OCI-LY3 (cell line): ENCODE measurements around the gene C10orf53.

ENCODE experiments used
- H2AFZ ChIP-seq: fragments of 200-600, 300-600 bp; shearing (Covaris generic); 2 replicates; pipeline ENCODE4 v1.6.0; 2014; ENCODE audit warnings: antibody characterized with exemption, low read depth, low read length
- H3K27ac ChIP-seq: fragments of 200-600, 300-600 bp; sonication (generic); 2 replicates; pipeline ENCODE4 v1.5.1; 2014; ENCODE audit warnings: mild to moderate bottlenecking, low read length, moderate library complexity, mixed read lengths
- H3K27me3 ChIP-seq: fragments of 200-600, 300-600 bp; sonication (generic); 2 replicates; pipeline ENCODE4 v1.6.1; 2014; ENCODE audit warnings: low read depth, low read length, mixed read lengths
- H3K36me3 ChIP-seq: fragments of 200-600, 300-600 bp; sonication (generic); replicated peaks from 2 replicates; pipeline ENCODE3; 2014; ENCODE audit warnings: low read depth, low read length, mixed read lengths
- H3K4me1 ChIP-seq: fragments of 300-600, 200-600 bp; sonication (generic); 2 replicates; pipeline ENCODE4 v1.6.1; 2014; ENCODE audit warnings: low read length, mixed read lengths
- H3K4me2 ChIP-seq: fragments of 200-600, 300-600 bp; sonication (generic); 2 replicates; pipeline ENCODE4 v1.6.1; 2014; ENCODE audit warnings: low read length, mixed read lengths
- H3K4me3 ChIP-seq: fragments of 300-600, 200-600 bp; sonication (generic); 2 replicates; pipeline ENCODE4 v1.5.1; 2014; ENCODE audit warnings: antibody characterized with exemption, mild to moderate bottlenecking, low read length, moderate library complexity
- H3K79me2 ChIP-seq: fragments of 300-600, 200-600 bp; shearing (Covaris generic); 2 replicates; pipeline ENCODE4 v1.6.1; 2014; ENCODE audit warnings: mild to moderate bottlenecking, low read length, mixed read lengths
- H3K9ac ChIP-seq: fragments of 300-600, 200-600 bp; shearing (Covaris generic); 2 replicates; pipeline ENCODE4 v1.6.0; 2014; ENCODE audit warnings: mild to moderate bottlenecking, low read length, moderate library complexity
- H3K9me3 ChIP-seq: fragments of 200-600, 300-600 bp; shearing (Covaris generic); 2 replicates; pipeline ENCODE4 v1.6.1; 2014; ENCODE audit warnings: low read length, mixed read lengths; ENCODE audit not compliant: insufficient read depth
- H4K20me1 ChIP-seq: fragments of 200-600, 300-600 bp; sonication (generic); 2 replicates; pipeline ENCODE4 v1.6.1; 2016; ENCODE audit warnings: low read length, mixed read lengths; ENCODE audit not compliant: insufficient read depth
- EZH2phosphoT487 ChIP-seq: fragments of 200-600 bp; shearing (Covaris generic); IDR thresholded peaks from 2 replicates; pipeline ENCODE4 v1.6.1; 2018; ENCODE audit warnings: antibody characterized with exemption, mixed run types, low read depth
- TF ChIP-seq, protein P1 (sequence below): fragments of 200-600, 300-600 bp; sonication (generic); IDR thresholded peaks from 2 replicates; pipeline ENCODE4 v1.5.1; 2014; ENCODE audit warnings: antibody characterized with exemption, low read length, low read depth

Gene C10orf53

DNA sequence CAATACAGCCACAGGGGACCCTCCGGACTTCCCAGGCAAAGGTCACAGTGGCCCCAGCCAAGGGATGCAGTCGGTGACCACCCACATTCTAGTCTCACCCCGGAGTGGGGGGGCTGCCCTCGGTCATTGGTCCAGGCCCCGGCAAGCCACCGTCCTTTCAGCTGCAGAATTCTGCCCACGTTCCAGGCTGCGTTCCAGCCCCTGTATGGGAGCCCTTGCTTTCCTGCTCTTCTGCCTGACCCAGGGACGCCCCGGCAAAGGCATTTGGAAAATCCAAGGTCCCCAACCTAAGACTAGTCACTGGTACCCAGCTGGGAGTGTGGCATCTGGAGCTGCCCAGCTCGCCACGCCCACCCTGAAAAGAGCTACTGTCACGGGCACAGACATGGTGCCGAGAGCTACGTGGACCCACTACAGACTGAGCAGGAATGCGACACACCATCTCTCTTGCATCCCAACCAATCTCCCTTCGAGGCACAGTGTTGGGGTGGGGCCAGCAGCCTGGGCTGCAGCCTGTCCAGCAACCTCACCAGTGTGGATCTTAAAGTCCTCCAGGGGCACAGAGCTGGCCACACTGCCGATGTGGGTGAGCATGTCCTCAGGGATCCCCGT lies 64.1 kb downstream of the C10orf53 start:
- TF ChIP-seq EZH2phosphoT487: no peak
- TF ChIP-seq, protein P1, sequence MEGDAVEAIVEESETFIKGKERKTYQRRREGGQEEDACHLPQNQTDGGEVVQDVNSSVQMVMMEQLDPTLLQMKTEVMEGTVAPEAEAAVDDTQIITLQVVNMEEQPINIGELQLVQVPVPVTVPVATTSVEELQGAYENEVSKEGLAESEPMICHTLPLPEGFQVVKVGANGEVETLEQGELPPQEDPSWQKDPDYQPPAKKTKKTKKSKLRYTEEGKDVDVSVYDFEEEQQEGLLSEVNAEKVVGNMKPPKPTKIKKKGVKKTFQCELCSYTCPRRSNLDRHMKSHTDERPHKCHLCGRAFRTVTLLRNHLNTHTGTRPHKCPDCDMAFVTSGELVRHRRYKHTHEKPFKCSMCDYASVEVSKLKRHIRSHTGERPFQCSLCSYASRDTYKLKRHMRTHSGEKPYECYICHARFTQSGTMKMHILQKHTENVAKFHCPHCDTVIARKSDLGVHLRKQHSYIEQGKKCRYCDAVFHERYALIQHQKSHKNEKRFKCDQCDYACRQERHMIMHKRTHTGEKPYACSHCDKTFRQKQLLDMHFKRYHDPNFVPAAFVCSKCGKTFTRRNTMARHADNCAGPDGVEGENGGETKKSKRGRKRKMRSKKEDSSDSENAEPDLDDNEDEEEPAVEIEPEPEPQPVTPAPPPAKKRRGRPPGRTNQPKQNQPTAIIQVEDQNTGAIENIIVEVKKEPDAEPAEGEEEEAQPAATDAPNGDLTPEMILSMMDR: no peak
- H3K9me3 ChIP-seq: no peaks in the 10 kb centered on the region
- no peak overlapping the region for H3K4me2 ChIP-seq
- H3K36me3 ChIP-seq: no peaks in the 10 kb centered on the region
- no peak overlapping the region for H2AFZ ChIP-seq
- no peaks in the 10 kb centered on the region for H3K27me3 ChIP-seq
- no peaks in the 10 kb centered on the region for H3K79me2 ChIP-seq
- H3K27ac ChIP-seq: no peak overlapping the region
- H3K4me1 ChIP-seq: no peaks in the 10 kb centered on the region
- no peak overlapping the region for H3K4me3 ChIP-seq
- H4K20me1 ChIP-seq: no peaks in the 10 kb centered on the region
- no peak overlapping the region for H3K9ac ChIP-seq

DNA sequence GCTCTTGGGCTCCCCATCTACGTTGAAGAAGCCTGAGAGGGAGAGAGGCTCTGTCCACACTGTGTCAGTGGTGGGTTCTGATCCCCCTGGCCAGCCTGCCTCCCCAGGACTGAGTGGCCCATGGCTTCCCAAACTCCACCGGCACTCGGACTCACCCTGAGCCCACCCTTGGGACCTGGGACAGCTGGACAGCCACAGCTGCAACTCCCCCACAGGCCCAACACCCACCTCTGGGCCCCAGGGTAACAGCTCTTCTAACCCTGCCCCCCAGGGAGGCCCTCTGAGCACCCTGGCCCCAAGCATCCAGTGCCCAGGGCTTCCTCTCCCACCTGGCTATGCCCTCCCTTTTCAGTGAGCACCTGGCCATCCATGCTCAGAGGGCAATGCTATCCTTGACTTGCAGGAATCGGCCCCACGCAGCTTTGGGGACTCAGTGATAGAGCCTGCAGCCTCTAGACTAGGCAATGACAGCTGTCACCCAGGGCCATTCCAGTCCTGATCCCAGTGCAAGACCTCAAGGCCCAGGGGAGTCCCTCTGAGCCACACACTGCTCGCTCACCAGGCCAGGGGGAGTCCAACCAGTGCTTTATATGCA lies 64.7 kb downstream of the C10orf53 start:
- TF ChIP-seq, protein P1: no peak
- no peaks in the 10 kb centered on the region for H3K36me3 ChIP-seq

DNA sequence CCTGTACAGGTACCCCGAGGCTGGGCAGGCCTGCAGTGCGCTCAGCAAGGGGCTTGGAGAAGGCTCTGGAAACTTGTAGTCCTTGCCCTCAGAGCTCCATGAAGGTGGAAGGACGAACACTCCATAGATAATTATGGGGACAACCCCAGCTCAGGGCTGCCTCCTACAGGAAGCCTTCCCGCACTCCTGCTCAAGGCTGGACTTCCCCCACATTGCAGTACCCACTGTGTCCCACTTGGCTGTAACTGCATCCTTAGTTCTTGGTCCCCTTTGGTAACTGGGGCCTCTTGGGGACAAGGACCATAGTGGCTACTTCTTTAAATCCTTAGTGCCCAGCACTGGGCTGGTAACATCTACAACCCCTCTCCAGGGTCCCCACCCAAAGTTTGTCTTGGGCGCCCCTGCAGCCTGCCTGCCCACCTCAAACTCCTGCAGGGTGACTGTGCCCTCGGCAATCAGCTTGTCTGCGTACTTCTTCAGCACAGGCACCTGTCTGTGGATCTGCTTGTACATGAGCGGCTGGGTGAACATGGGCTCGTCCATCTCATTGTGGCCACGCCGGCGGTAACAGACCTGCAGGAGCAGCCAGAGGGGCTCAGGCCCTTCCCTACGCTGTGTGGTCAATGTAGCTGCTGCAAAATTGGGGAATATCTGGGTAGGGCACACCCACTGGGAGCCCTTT lies 65.6 kb downstream of the C10orf53 start:
- no peak overlapping the region for H2AFZ ChIP-seq
- H3K27me3 ChIP-seq: no peaks in the 10 kb centered on the region
- H3K9me3 ChIP-seq: no peaks in the 10 kb centered on the region
- no peak overlapping the region for H3K9ac ChIP-seq
- H4K20me1 ChIP-seq: no peaks in the 10 kb centered on the region
- no peak overlapping the region for H3K4me3 ChIP-seq
- no peak overlapping the region for H3K27ac ChIP-seq
- no peaks in the 10 kb centered on the region for H3K36me3 ChIP-seq
- H3K79me2 ChIP-seq: no peaks in the 10 kb centered on the region
- TF ChIP-seq EZH2phosphoT487: no peak
- TF ChIP-seq, protein P1: no peak
- no peak overlapping the region for H3K4me2 ChIP-seq
- no peaks in the 10 kb centered on the region for H3K4me1 ChIP-seq

More for the DNA sequence above, 64.7 kb downstream of the C10orf53 start:
- Histone ChIP-seq H3K9me3 (no peaks in the 10 kb centered on the region), H3K4me1 (no peaks in the 10 kb centered on the region), H3K4me3 (no peak overlapping the region), H3K79me2 (no peaks in the 10 kb centered on the region), H2AFZ (no peak overlapping the region), H4K20me1 (no peaks in the 10 kb centered on the region), H3K27ac (no peak overlapping the region), H3K27me3 (no peaks in the 10 kb centered on the region), H3K4me2 (no peak overlapping the region), H3K9ac (no peak overlapping the region)

DNA sequence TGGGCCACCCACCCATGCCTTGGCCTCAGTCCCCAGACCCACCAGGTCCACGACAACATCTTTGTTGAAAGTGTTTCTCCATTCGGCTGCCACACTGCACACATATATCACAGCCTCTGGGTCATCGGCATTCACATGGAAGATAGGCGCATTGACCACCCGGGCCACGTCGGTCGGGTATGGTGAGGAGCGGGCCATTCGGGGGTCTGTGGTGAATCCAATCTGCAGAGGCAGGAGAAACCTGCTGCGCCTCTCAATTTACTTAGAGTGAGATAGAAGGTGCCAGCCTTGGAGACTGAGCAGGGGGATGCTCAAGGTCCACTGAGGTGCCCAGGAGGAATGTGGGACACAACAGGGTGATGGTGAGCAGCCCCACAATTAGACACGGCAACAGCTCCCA lies 66.3 kb downstream of the C10orf53 start:
- Histone ChIP-seq H3K36me3 (no peaks in the 10 kb centered on the region), H4K20me1 (no peaks in the 10 kb centered on the region), H3K4me1 (no peaks in the 10 kb centered on the region), H3K4me2 (no peak overlapping the region), H3K4me3 (no peak overlapping the region), H3K79me2 (no peaks in the 10 kb centered on the region), H3K9me3 (no peaks in the 10 kb centered on the region), H3K27ac (no peak overlapping the region), H3K9ac (no peak overlapping the region), H3K27me3 (no peaks in the 10 kb centered on the region), H2AFZ (no peak overlapping the region)
- no peak for TF ChIP-seq EZH2phosphoT487
- TF ChIP-seq, protein P1: no peak
